Sigmoid colon (tissue), 7 donors: ENCODE data around the gene MCC. TPM values are rescaled to one million over a fixed set of nuclear protein-coding genes. Genes with fewer than 3 reads are reported as not detected.

ENCODE experiments used
- DNase-seq: peaks from one replicate; pipeline ENCODE4 v3.0.0-alpha.2; 2019
- H3K27ac ChIP-seq, 4 donors: fragments of 200-600 bp; sonication (generic); one replicate each; pipeline ENCODE4 v1.5.1; 2016 to 2019; ENCODE audit warnings: mild to moderate bottlenecking in 1 of 4
- H3K27me3 ChIP-seq, 3 donors: fragments of 200-600 bp; sonication (generic); one replicate each; pipeline ENCODE4 v1.5.1; 2019; ENCODE audit warnings: mild to moderate bottlenecking in 1 of 3
- H3K36me3 ChIP-seq, 4 donors: fragments of 200-600 bp; sonication (generic); one replicate each; pipeline ENCODE4 v1.5.1; 2016 to 2019
- H3K4me1 ChIP-seq, 4 donors: fragments of 200-600 bp; sonication (generic); one replicate each; pipeline ENCODE4 v1.5.1; 2017 to 2019
- H3K4me3 ChIP-seq, 4 donors: fragments of 200-600 bp; sonication (generic); one replicate each; pipeline ENCODE4 v1.5.1; 2017 to 2019; ENCODE audit warnings: mild to moderate bottlenecking in 2 of 4, moderate library complexity in 1 of 4
- H3K9me3 ChIP-seq, 4 donors: fragments of 200-600 bp in 3 of 4; sonication (generic) in 3 of 4; one replicate each; pipeline versions ENCODE4 v1.5.1 to v1.6.1; 2013 to 2019
- EP300 ChIP-seq, 4 donors: sonication (generic); formaldehyde crosslinking; IDR thresholded peaks; one replicate each; pipeline ENCODE4 v1.6.1; 2017; ENCODE audit warnings: antibody characterized with exemption in 4 of 4
- POLR2A ChIP-seq, 2 donors: fragments of 450-650 bp; IDR thresholded peaks; one replicate each; pipeline ENCODE4 v1.6.1; 2016; ENCODE audit warnings: antibody characterized with exemption in 2 of 2, mild to moderate bottlenecking in 2 of 2, moderate library complexity in 2 of 2
- POLR2AphosphoS5 ChIP-seq, 4 donors: sonication (generic); formaldehyde crosslinking; IDR thresholded peaks; one replicate each; pipeline ENCODE4 v1.6.1; 2017; ENCODE audit warnings: antibody characterized with exemption in 4 of 4
- WGBS, 2 donors: extraction: QIAGEN DNeasy Blood & Tissue Kit; methylation state at CpG; one replicate each; pipeline ENCODE4 v1.1.7; 2013; 5-methylcytosine and 5-hydroxymethylcytosine counted together
- intact Hi-C: fragments of 100-400 bp; cut with DNase I; formaldehyde crosslinking; loops from one replicate; pipeline ENCODE4 v1.15.1; 2023
- polyA plus RNA-seq, 3 donors: library from polyadenylated mRNA; stranded (reverse); fragments of 200-250 nt; gene quantifications; one replicate each; pipeline ENCODE4 v1.2.3, GENCODE V29; 2013
- total RNA-seq, 4 donors: library from RNA; depleted of rRNA; stranded (reverse); fragments of >200 nt; gene quantifications; one replicate each; pipeline ENCODE4 v1.1.0, GENCODE V29; 2016
- TF ChIP-seq, protein P1 (sequence below), 4 experiments: fragments of 450-650 bp in 3 of 4; fragments of 200-600 bp in 1 of 4; IDR thresholded peaks; one replicate each; pipeline ENCODE4 v1.5.1; 2016 to 2019; ENCODE audit warnings: antibody characterized with exemption in 4 of 4, mild to moderate bottlenecking in 3 of 4, moderate library complexity in 2 of 4
- donor health status: healthy with polysubstance abuse.
- donor health status: Bipolar disorder and iron deficiency.
- donor health status: healthy.

Gene MCC
- total and polyA plus RNA-seq, 7 donors: 0.69 to 14.0 (median 9.1) TPM

- Histone ChIP-seq H3K9me3 (no peaks in the 10 kb centered on the region), H3K4me1 (no peaks in the 10 kb centered on the region), H3K4me3 (no peak overlapping the region), H3K27me3 (no peaks in the 10 kb centered on the region), H3K27ac (no peak overlapping the region), H3K36me3 (no peaks in the 10 kb centered on the region)
- no peak for DNase-seq
- no peak for TF ChIP-seq POLR2A (IDR thresholded peaks at IDR 0.05)
- no peak for TF ChIP-seq EP300 (IDR thresholded peaks at IDR 0.05)
- no peak for TF ChIP-seq POLR2AphosphoS5 (IDR thresholded peaks at IDR 0.05)
- TF ChIP-seq, protein P1, sequence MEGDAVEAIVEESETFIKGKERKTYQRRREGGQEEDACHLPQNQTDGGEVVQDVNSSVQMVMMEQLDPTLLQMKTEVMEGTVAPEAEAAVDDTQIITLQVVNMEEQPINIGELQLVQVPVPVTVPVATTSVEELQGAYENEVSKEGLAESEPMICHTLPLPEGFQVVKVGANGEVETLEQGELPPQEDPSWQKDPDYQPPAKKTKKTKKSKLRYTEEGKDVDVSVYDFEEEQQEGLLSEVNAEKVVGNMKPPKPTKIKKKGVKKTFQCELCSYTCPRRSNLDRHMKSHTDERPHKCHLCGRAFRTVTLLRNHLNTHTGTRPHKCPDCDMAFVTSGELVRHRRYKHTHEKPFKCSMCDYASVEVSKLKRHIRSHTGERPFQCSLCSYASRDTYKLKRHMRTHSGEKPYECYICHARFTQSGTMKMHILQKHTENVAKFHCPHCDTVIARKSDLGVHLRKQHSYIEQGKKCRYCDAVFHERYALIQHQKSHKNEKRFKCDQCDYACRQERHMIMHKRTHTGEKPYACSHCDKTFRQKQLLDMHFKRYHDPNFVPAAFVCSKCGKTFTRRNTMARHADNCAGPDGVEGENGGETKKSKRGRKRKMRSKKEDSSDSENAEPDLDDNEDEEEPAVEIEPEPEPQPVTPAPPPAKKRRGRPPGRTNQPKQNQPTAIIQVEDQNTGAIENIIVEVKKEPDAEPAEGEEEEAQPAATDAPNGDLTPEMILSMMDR (IDR thresholded peaks at IDR 0.05): no peak
- intact Hi-C loops: no loop called here
- WGBS, 2 donors: 94 to 95% methylated on average over 21 of the region's 21 CpGs
Observed at GRCh38 chr5:113433071-113433470, 55.2 kb downstream of the MCC start.

GRCh38 chr5:113427871-113428574 is 60.2 kb downstream of the MCC start:
- WGBS, 2 donors: 65 to 68% methylated on average over 3 of the region's 3 CpGs
- intact Hi-C loops: no loop called here

DNA sequence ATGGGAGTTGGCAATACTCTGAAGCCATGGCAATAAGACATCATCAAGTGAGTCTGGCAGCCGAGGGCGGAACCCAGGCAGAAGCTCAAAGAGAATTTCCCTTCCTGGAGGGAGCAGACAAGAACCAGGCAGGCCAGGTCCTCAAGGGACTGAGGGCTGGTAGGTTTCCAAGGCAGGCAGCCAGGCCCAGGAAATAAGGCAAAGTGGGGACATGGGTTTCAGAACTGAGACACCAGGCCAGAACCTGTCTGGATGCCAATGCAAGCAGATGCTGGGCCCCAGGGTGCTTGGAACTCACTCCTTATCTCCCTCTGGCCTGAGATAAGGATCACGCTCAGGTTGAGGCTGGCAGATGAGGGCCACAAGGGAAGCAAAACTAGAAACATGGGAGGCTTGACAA is 62.3 kb downstream of the MCC start:
- Histone ChIP-seq H3K36me3 (no peaks in the 10 kb centered on the region), H3K9me3 (no peaks in the 10 kb centered on the region), H3K27ac (no peak overlapping the region), H3K27me3 (no peaks in the 10 kb centered on the region), H3K4me3 (no peak overlapping the region), H3K4me1 (no peaks in the 10 kb centered on the region)
- no peak for DNase-seq
- intact Hi-C loops: no loop called here
- TF ChIP-seq POLR2A (IDR thresholded peaks at IDR 0.05) (no peak), EP300 (IDR thresholded peaks at IDR 0.05) (no peak), POLR2AphosphoS5 (IDR thresholded peaks at IDR 0.05) (no peak)
- TF ChIP-seq, protein P1 (IDR thresholded peaks at IDR 0.05): no peak
- WGBS, 2 donors: 90 to 91% methylated on average over 3 of the region's 3 CpGs

More at GRCh38 chr5:113427871-113428574, 60.2 kb downstream of the MCC start:
- H3K36me3 ChIP-seq: no peaks in the 10 kb centered on the region
- TF ChIP-seq POLR2A (IDR thresholded peaks at IDR 0.05): no peak
- TF ChIP-seq, protein P1 (IDR thresholded peaks at IDR 0.05): no peak
- no peak for TF ChIP-seq EP300 (IDR thresholded peaks at IDR 0.05)
- no peak for TF ChIP-seq POLR2AphosphoS5 (IDR thresholded peaks at IDR 0.05)
- H3K9me3 ChIP-seq: no peaks in the 10 kb centered on the region
- no peak for DNase-seq
- no peaks in the 10 kb centered on the region for H3K4me1 ChIP-seq
- no peaks in the 10 kb centered on the region for H3K27me3 ChIP-seq
- H3K27ac ChIP-seq: no peak overlapping the region
- no peak overlapping the region for H3K4me3 ChIP-seq

DNA sequence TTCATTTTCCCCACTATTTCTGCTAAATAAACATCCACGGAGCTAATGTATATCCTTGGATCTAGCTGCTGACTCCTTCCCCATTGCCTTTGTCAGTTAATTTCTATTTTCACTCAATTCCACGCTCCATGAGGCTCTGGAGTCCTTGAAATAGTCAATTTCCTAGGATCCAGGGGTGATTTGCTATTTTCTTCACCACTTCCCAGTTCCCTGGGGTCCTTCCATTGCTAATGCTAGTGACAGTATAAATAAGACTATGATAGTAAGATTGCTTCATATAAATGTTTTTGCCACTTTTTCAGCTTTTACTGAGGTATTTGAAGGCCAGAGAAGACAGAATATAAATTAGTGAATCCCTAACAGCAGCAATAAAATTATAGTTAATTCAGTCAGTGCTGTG is 66.6 kb downstream of the MCC start:
- 77 to 85% methylated on average over 2 of the region's 2 CpGs for WGBS, 2 donors
- no peak overlapping the region for H3K27ac ChIP-seq
- H3K4me3 ChIP-seq: no peak overlapping the region
- no peaks in the 10 kb centered on the region for H3K9me3 ChIP-seq
- intact Hi-C loops: no loop called here
- H3K27me3 ChIP-seq: no peaks in the 10 kb centered on the region
- no peak for TF ChIP-seq EP300 (IDR thresholded peaks at IDR 0.05)
- TF ChIP-seq, protein P1 (IDR thresholded peaks at IDR 0.05): no peak
- no peak for TF ChIP-seq POLR2AphosphoS5 (IDR thresholded peaks at IDR 0.05)
- TF ChIP-seq POLR2A (IDR thresholded peaks at IDR 0.05): no peak
- H3K36me3 ChIP-seq: no peaks in the 10 kb centered on the region
- no peak for DNase-seq
- H3K4me1 ChIP-seq: no peaks in the 10 kb centered on the region

- no peaks in the 10 kb centered on the region for H3K36me3 ChIP-seq
- H3K27me3 ChIP-seq: no peaks in the 10 kb centered on the region
- no peaks in the 10 kb centered on the region for H3K4me1 ChIP-seq
- H3K27ac ChIP-seq: no peak overlapping the region
- no peak for DNase-seq
- H3K9me3 ChIP-seq: no peaks in the 10 kb centered on the region
- TF ChIP-seq POLR2AphosphoS5 (IDR thresholded peaks at IDR 0.05): no peak
- TF ChIP-seq POLR2A (IDR thresholded peaks at IDR 0.05): no peak
- TF ChIP-seq EP300 (IDR thresholded peaks at IDR 0.05): no peak
- TF ChIP-seq, protein P1 (IDR thresholded peaks at IDR 0.05): no peak
- 93 to 95% methylated on average over 6 of the region's 6 CpGs for WGBS, 2 donors
- H3K4me3 ChIP-seq: no peak overlapping the region
- intact Hi-C loops: no loop called here
Observed at GRCh38 chr5:113405530-113405929, 82.7 kb downstream of the MCC start.
